Upper lobe of right lung (tissue), 1 donor: ENCODE data around the gene MDH2. TPM values are rescaled to one million over a fixed set of nuclear protein-coding genes. Genes with fewer than 3 reads are reported as not detected.
"Not testable (repeated sequence)": the region's sequence is repeated elsewhere in the genome, so short reads cannot be mapped to it uniquely, and the experiment has no call there.

Experiments
- ATAC-seq: fragments of 200-7000 bp; cut with Tn5 transposase; one replicate; pipeline ENCODE4 v1.9.1; 2020; ENCODE audit warnings: mild to moderate bottlenecking, moderate library complexity
- DNase-seq: peaks from one replicate; pipeline ENCODE4 v3.0.0-alpha.2; 2020
- H3K27ac ChIP-seq: fragments of 200-600 bp; one replicate; pipeline ENCODE4 v1.8.0; 2022
- H3K27me3 ChIP-seq: fragments of 200-600 bp; one replicate; pipeline ENCODE4 v1.8.0; 2022; ENCODE audit warnings: mild to moderate bottlenecking
- H3K36me3 ChIP-seq: fragments of 200-600 bp; one replicate; pipeline ENCODE4 v1.8.0; 2022
- H3K4me1 ChIP-seq: fragments of 200-600 bp; one replicate; pipeline ENCODE4 v1.8.0; 2022
- H3K4me3 ChIP-seq: fragments of 200-600 bp; one replicate; pipeline ENCODE4 v1.8.0; 2022; ENCODE audit warnings: mild to moderate bottlenecking
- H3K9me3 ChIP-seq: fragments of 200-600 bp; one replicate; pipeline ENCODE4 v1.8.0; 2022
- CTCF ChIP-seq: fragments of 200-600 bp; IDR thresholded peaks from one replicate; pipeline ENCODE4 v1.8.0; 2022; ENCODE audit warnings: antibody characterized with exemption
- intact Hi-C: fragments of 100-400 bp; cut with DNase I; formaldehyde crosslinking; loops from one replicate; pipeline ENCODE4 v1.11.0; 2022
- total RNA-seq: library from RNA; stranded (reverse); fragmentation: NEBNext Ultra II Directional; extraction: Animal tissue kit (Norgen Biotek cat#: 25700); gene quantifications from one replicate; pipeline ENCODE4 v1.2.1, GENCODE V29; 2021
- donor health status: DM: no; HTN: yes; CAD: no; lungs with severe emphysema.

MDH2 gene
- total RNA-seq, 1 donor from 2014 or later = 106 TPM

GRCh38 chr7:76077435-76077834 is 29.5 kb downstream of the MDH2 start:
- no peaks in the 10 kb centered on the region for H3K36me3 ChIP-seq
- H3K4me1 ChIP-seq = peaks cover 6% of the 10 kb centered on the region
- intact Hi-C loops = no loop called here
- H3K9me3 ChIP-seq = no peaks in the 10 kb centered on the region
- H3K27me3 ChIP-seq = no peaks in the 10 kb centered on the region
- TF ChIP-seq CTCF = no peak
- ATAC-seq (no peak), DNase-seq (no peak)
- H3K27ac ChIP-seq = no peak overlapping the region
- no peak overlapping the region for H3K4me3 ChIP-seq

DNA sequence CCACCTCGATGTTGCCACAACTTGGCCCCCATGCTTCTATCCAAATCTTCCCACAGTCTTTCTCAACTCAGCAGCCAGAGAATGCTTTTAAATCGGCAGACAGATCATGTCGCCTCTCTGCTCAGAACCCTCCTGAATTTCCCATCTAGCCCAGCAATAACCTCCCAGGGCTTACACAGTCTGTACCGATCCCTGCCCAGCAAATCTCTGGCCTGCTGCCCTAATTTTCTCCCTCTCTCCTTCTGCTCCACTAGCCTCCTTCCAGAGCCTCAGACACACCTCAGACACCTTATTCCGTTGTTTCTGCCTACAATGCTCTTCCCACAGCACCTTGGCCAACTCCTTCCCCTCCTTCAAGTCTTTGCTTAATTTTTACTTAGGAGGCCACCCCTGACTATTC is 32.3 kb downstream of the MDH2 start:
- no peaks in the 10 kb centered on the region for H3K27me3 ChIP-seq
- no peak overlapping the region for H3K4me3 ChIP-seq
- intact Hi-C loops = no loop called here
- TF ChIP-seq CTCF = no peak
- H3K4me1 ChIP-seq = peaks cover 6% of the 10 kb centered on the region
- H3K27ac ChIP-seq = no peak overlapping the region
- ATAC-seq (no peak), DNase-seq (no peak)
- H3K36me3 ChIP-seq = no peaks in the 10 kb centered on the region
- no peaks in the 10 kb centered on the region for H3K9me3 ChIP-seq

DNA sequence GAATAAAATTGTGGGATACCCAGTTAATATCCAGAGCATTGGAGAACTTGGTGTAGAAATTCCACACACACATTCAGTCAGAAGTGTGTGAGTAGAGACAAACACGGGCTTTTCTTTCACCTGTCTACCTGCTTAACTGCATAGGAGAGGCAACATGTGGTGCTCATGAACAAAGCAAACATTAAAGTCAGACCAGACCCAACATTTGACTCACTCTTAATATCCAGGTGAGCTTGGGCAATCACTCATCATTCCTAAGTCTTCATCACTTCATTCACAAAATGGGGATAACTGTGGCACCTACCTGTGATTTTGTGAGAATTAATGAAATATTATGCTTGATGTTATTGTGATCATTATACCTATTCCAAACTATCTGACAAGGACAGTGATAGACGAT is 36.2 kb downstream of the MDH2 start:
- H3K4me1 ChIP-seq, H3K36me3 ChIP-seq, H3K4me3 ChIP-seq, H3K27ac ChIP-seq, H3K27me3 ChIP-seq, DNase-seq, ATAC-seq, intact Hi-C loops, H3K9me3 ChIP-seq: not testable (repeated sequence)

DNA sequence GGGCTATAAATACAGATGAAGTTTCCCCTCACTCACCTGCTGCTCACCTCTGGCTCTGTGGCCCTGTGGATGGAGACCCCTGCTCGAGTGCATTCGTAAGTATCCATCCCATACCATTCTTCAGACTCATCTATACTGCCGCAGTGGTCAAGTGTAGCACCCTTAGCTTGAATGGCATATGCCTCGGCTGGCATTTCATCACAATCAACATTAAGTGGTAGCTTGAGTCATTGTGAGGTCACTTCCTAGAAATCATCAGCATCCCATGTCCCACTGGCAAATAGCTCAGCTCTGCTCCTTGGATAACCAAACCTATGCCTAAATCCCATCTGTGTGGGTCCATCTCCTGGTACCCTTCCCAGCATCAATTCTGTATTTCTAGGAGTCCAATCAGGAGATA is 38.2 kb downstream of the MDH2 start:
- H3K9me3 ChIP-seq = no peaks in the 10 kb centered on the region
- no peaks in the 10 kb centered on the region for H3K27me3 ChIP-seq
- DNase-seq (no peak), ATAC-seq (no peak)
- TF ChIP-seq CTCF = no peak
- H3K4me3 ChIP-seq = no peak overlapping the region
- intact Hi-C loops = no loop called here
- no peak overlapping the region for H3K27ac ChIP-seq
- peaks cover 3% of the 10 kb centered on the region for H3K4me1 ChIP-seq
- H3K36me3 ChIP-seq = no peaks in the 10 kb centered on the region

GRCh38 chr7:76087362-76087791 is 39.5 kb downstream of the MDH2 start:
- ATAC-seq, H3K4me3 ChIP-seq, intact Hi-C loops, H3K9me3 ChIP-seq, H3K27me3 ChIP-seq, H3K4me1 ChIP-seq, H3K27ac ChIP-seq, DNase-seq, H3K36me3 ChIP-seq: not testable (repeated sequence)

- Histone ChIP-seq H3K27ac (no peak overlapping the region), H3K27me3 (no peaks in the 10 kb centered on the region), H3K4me3 (no peak overlapping the region), H3K36me3 (no peaks in the 10 kb centered on the region), H3K4me1 (no peaks in the 10 kb centered on the region), H3K9me3 (no peaks in the 10 kb centered on the region)
- ATAC-seq (no peak), DNase-seq (no peak)
- no peak for TF ChIP-seq CTCF
- intact Hi-C loops = no loop called here
Observed at GRCh38 chr7:76089865-76090475, 42.1 kb downstream of the MDH2 start.

DNA sequence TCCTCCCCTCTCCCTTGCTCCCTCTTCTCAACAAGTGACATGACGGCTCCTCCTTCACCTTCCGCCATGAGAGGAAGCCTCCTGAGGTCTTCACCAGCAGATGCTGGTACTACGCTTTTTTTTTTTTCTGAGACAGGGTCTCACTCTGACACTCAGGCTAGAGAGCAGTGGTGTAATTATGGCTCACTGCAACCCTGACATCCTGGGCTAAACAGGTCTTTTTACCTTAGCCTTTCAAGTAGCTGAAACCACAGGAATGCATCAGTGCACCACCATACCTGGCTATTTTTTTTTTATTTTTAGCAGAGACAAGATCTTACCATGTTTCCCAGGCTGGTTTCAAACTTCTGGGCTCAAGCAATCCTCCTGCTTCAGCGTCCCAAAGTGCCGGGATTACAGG is 43.6 kb downstream of the MDH2 start:
- no peak for ATAC-seq
- intact Hi-C loops = no loop called here

GRCh38 chr7:76093531-76093930 is 45.6 kb downstream of the MDH2 start:
- H3K9me3 ChIP-seq, H3K36me3 ChIP-seq, H3K27ac ChIP-seq, DNase-seq, H3K4me1 ChIP-seq, intact Hi-C loops, H3K27me3 ChIP-seq, H3K4me3 ChIP-seq, ATAC-seq: not testable (repeated sequence)

More for the DNA sequence above, 43.6 kb downstream of the MDH2 start:
- no peak for DNase-seq
- H3K27me3 ChIP-seq = no peaks in the 10 kb centered on the region
- no peaks in the 10 kb centered on the region for H3K9me3 ChIP-seq
- no peaks in the 10 kb centered on the region for H3K4me1 ChIP-seq
- TF ChIP-seq CTCF = no peak
- H3K4me3 ChIP-seq = no peak overlapping the region
- H3K27ac ChIP-seq = no peak overlapping the region
- H3K36me3 ChIP-seq = no peaks in the 10 kb centered on the region

GRCh38 chr7:76094326-76094725 is 46.4 kb downstream of the MDH2 start:
- H3K36me3 ChIP-seq, H3K4me1 ChIP-seq, H3K27ac ChIP-seq, H3K27me3 ChIP-seq, DNase-seq, H3K4me3 ChIP-seq, H3K9me3 ChIP-seq, ATAC-seq, intact Hi-C loops: not testable (repeated sequence)
